Measurements from ENCODE around the gene ARG1. TPM values are rescaled to one million over a fixed set of nuclear protein-coding genes. Genes with fewer than 3 reads are reported as not detected.
"Not testable (repeated sequence)": the region's sequence is repeated elsewhere in the genome, so short reads cannot be mapped to it uniquely, and the experiment has no call there.

The ARG1 gene
- 4.0 TPM for total RNA-seq
- long read RNA-seq, partial matches to known transcripts, result 0 of 4 reads
- long read RNA-seq, other reads (novel, unspliced or antisense), result 3 of 4 reads

DNA sequence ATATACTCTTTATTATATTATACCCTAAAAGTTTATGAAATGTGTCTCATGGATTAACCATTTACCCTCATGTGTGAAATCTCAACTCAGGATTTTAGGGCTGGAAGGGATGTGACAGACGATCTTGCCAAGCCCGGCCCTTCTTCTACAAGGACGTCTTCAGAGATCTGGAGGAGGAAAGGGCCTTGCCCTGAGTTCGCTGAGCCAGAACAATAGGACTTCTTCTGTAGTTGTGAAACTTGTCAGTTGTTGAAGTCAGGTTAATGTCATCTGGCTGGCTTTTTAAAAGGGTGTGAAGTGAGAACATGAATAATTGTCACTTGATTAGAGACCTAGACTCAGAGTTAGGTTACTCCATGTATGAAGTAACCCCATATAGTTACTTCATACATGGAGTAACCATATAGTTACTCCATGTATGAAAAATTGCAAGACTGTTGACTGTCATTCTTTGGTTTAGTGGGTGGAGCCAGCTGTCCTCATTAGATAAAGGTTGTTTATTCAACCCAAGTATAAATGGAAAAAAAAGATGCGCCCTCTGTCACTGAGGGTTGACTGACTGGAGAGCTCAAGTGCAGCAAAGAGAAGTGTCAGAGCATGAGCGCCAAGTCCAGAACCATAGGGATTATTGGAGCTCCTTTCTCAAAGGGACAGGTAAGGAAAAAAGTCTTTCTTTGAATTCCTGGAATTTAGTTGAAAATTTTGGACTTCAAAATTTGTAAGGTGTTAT lies at the start of gene ARG1:
ARG1 (plus strand) TSS at position 541 of the 730 bp plus-strand sequence; CDS start at position 598, 57 bp downstream.
- no peak for ATAC-seq
- H3K27ac ChIP-seq, result no peak within 1 kb of the TSS
- DNase-seq, result no peak
- TF ChIP-seq, protein P1, sequence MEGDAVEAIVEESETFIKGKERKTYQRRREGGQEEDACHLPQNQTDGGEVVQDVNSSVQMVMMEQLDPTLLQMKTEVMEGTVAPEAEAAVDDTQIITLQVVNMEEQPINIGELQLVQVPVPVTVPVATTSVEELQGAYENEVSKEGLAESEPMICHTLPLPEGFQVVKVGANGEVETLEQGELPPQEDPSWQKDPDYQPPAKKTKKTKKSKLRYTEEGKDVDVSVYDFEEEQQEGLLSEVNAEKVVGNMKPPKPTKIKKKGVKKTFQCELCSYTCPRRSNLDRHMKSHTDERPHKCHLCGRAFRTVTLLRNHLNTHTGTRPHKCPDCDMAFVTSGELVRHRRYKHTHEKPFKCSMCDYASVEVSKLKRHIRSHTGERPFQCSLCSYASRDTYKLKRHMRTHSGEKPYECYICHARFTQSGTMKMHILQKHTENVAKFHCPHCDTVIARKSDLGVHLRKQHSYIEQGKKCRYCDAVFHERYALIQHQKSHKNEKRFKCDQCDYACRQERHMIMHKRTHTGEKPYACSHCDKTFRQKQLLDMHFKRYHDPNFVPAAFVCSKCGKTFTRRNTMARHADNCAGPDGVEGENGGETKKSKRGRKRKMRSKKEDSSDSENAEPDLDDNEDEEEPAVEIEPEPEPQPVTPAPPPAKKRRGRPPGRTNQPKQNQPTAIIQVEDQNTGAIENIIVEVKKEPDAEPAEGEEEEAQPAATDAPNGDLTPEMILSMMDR (IDR thresholded peaks at IDR 0.05), result no peak
- no peaks in the 10 kb centered on the region for H3K9me3 ChIP-seq
- peaks cover 10% of the 10 kb centered on the region for H3K36me3 ChIP-seq
- H3K27me3 ChIP-seq (ENCODE audit: low read depth), result no peaks in the 10 kb centered on the region
- H3K4me1 ChIP-seq, result no peaks in the 10 kb centered on the region
- intact Hi-C loops (cut with DNase I), result no loop called here
- H3K4me3 ChIP-seq, result no peak within 1 kb of the TSS

DNA sequence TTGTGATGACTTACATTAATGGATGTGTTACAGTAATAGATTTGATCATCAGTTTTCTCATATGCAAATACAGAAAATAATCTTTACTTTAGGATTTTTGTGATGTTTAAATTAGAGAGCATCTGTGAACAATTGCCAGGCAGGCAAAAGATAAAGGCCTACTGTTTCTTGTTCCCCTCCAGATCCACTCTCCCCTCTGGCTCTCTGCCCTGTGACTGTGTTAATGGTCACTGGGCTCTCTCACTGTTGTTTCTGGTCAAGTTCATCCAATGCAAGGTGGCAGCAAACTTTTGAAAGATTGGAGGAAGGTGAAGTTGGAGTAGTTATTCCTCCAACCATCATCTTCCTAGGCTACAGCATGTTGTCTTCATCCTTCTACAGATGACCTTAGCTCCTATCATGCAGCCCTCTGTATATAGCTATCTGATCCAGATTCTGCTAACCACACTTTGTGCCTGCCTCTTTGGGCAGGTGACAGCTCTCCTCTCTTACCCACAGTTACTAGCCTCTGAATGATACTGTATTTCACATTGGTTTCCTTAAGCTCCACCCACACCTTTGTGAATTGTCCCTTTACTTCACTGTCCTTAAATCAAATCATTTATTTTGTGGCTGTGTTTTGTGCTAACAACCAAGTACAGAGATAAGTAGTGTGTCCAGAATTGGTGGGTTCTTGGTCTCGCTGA lies 48.9 kb upstream of the ARG1 start:
- H3K4me1 ChIP-seq, result no peaks in the 10 kb centered on the region
- DNase-seq (no peak), ATAC-seq (no peak)
- intact Hi-C loops (cut with DNase I), result no loop called here
- H3K36me3 ChIP-seq, result no peaks in the 10 kb centered on the region
- TF ChIP-seq, protein P1 (IDR thresholded peaks at IDR 0.05), result no peak
- no peak overlapping the region for H3K4me3 ChIP-seq
- no peaks in the 10 kb centered on the region for H3K9me3 ChIP-seq
- H3K27ac ChIP-seq, result no peak overlapping the region
- H3K27me3 ChIP-seq (ENCODE audit: low read depth), result no peaks in the 10 kb centered on the region

- H3K4me3 ChIP-seq, result no peak overlapping the region
- H3K27me3 ChIP-seq (ENCODE audit: low read depth), result no peaks in the 10 kb centered on the region
- DNase-seq, result no peak
- no peaks in the 10 kb centered on the region for H3K36me3 ChIP-seq
- intact Hi-C loops (cut with DNase I), result no loop called here
- no peaks in the 10 kb centered on the region for H3K4me1 ChIP-seq
- no peak for ATAC-seq
- no peaks in the 10 kb centered on the region for H3K9me3 ChIP-seq
- TF ChIP-seq, protein P1 (IDR thresholded peaks at IDR 0.05), result no peak
- H3K27ac ChIP-seq, result no peak overlapping the region
Observed at GRCh38 chr6:131524695-131525336, 48.2 kb upstream of the ARG1 start.

DNA sequence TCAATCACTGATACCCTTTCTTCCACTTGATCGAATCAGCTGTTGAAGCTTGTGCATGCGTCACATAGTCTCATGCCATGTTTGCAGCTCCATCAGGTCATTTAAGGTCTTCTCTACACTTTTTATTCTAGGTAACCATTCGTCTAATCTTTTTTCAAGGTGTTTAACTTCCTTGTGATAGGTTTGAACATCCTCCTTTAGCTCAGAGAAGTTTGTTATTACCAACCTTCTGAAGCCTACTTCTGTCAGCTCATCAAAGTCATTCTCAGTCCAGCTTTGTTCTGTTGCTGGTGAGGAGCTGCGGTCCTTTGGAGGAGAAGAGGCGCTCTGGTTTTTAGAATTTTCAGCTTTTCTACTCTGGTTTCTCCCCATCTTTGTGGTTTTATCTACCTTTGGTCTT lies 42.1 kb upstream of the ARG1 start:
- DNase-seq; intact Hi-C loops (cut with DNase I); ATAC-seq; H3K4me3 ChIP-seq; H3K27ac ChIP-seq; H3K4me1 ChIP-seq; H3K36me3 ChIP-seq; H3K9me3 ChIP-seq; H3K27me3 ChIP-seq (ENCODE audit: low read depth): not testable (repeated sequence)

- H3K36me3 ChIP-seq; intact Hi-C loops (cut with DNase I); ATAC-seq; H3K27ac ChIP-seq; H3K4me1 ChIP-seq; H3K9me3 ChIP-seq; DNase-seq; H3K4me3 ChIP-seq; H3K27me3 ChIP-seq (ENCODE audit: low read depth): not testable (repeated sequence)
Observed at GRCh38 chr6:131531681-131532080, 41.3 kb upstream of the ARG1 start.

GRCh38 chr6:131532580-131533039 lies 40.4 kb upstream of the ARG1 start:
- H3K36me3 ChIP-seq, result no peaks in the 10 kb centered on the region
- TF ChIP-seq, protein P1 (IDR thresholded peaks at IDR 0.05), result no peak
- H3K27ac ChIP-seq, result no peak overlapping the region
- H3K4me3 ChIP-seq, result no peak overlapping the region
- intact Hi-C loops (cut with DNase I), result no loop called here
- no peaks in the 10 kb centered on the region for H3K4me1 ChIP-seq
- H3K9me3 ChIP-seq, result no peaks in the 10 kb centered on the region
- ATAC-seq, result no peak
- H3K27me3 ChIP-seq (ENCODE audit: low read depth), result no peaks in the 10 kb centered on the region
- no peak for DNase-seq

- H3K4me3 ChIP-seq; H3K27me3 ChIP-seq (ENCODE audit: low read depth); DNase-seq; H3K36me3 ChIP-seq; H3K9me3 ChIP-seq; ATAC-seq; H3K4me1 ChIP-seq; H3K27ac ChIP-seq; intact Hi-C loops (cut with DNase I): not testable (repeated sequence)
Observed at GRCh38 chr6:131538615-131539014, 34.4 kb upstream of the ARG1 start.

Measured in lower lobe of right lung (tissue), 2 donors.